Epithelial cell of proximal tubule (primary cell): ENCODE results near the gene SIRPA. TPM values are rescaled to one million over a fixed set of nuclear protein-coding genes. Genes with fewer than 3 reads are reported as not detected.

Experiments used
- DNase-seq: peaks from one replicate; pipeline ENCODE4 v3.0.0-alpha.2; 2011; ENCODE audit warnings: low read depth
- H3K4me3 ChIP-seq: 2 replicates; pipeline ENCODE4 v1.5.1; 2011; ENCODE audit warnings: low read depth, mild to moderate bottlenecking, low read length
- CTCF ChIP-seq: conservative IDR thresholded peaks from 2 replicates; pipeline ENCODE4 v1.5.1; 2012; ENCODE audit warnings: low read depth, mild to moderate bottlenecking, low read length
- total RNA-seq: library from RNA; depleted of rRNA; stranded (reverse); fragments of >200 nt; gene quantifications from 2 replicates; pipeline ENCODE4 v1.2.3, GENCODE V29; 2015

The SIRPA gene
- total RNA-seq, 1 donor from 2014 or later = 50.6 TPM

- no peak for TF ChIP-seq CTCF
- no peak overlapping the region for H3K4me3 ChIP-seq
- DNase-seq = no peak
Observed at GRCh38 chr20:1973601-1974440, 78.6 kb downstream of the SIRPA start.

- no peak for DNase-seq
- H3K4me3 ChIP-seq = no peak overlapping the region
- TF ChIP-seq CTCF = no peak
Observed at GRCh38 chr20:1975291-1975690, 80.1 kb downstream of the SIRPA start.

GRCh38 chr20:1979106-1979778, 84.0 kb downstream of the SIRPA start:
- no peak for TF ChIP-seq CTCF
- no peak for DNase-seq
- no peak overlapping the region for H3K4me3 ChIP-seq

GRCh38 chr20:1982686-1983085, 87.5 kb downstream of the SIRPA start:
- TF ChIP-seq CTCF = no peak
- no peak overlapping the region for H3K4me3 ChIP-seq
- DNase-seq = no peak

GRCh38 chr20:1983301-1983700, 88.1 kb downstream of the SIRPA start:
- no peak for DNase-seq
- no peak overlapping the region for H3K4me3 ChIP-seq
- no peak for TF ChIP-seq CTCF

GRCh38 chr20:1987826-1988225, 92.6 kb downstream of the SIRPA start:
- TF ChIP-seq CTCF = no peak
- no peak overlapping the region for H3K4me3 ChIP-seq
- no peak for DNase-seq

Other genes starting within 250 kb of the SIRPA start
- gene SIRPG, start 237.6 kb upstream of the SIRPA start, total RNA-seq = not detected in 2 replicates
- gene PDYN, start 98.7 kb downstream of the SIRPA start, total RNA-seq = not detected in 2 replicates
- 23.8 and 30.7 TPM in 2 replicates for gene STK35, start 206.4 kb downstream of the SIRPA start, total RNA-seq